Activated naive CD8-positive, alpha-beta T cell (primary cell): Measurements from ENCODE around the gene P3H1.
"Not testable (repeated sequence)": the region's sequence is repeated elsewhere in the genome, so short reads cannot be mapped to it uniquely, and the experiment has no call there.

Source experiments
- H3K27ac Mint-ChIP-seq: one replicate; pipeline ENCODE4 v1.8.0; 2021; ENCODE audit warnings: mixed read lengths
- H3K27me3 Mint-ChIP-seq: one replicate; pipeline ENCODE4 v1.8.0; 2021; ENCODE audit warnings: mixed read lengths
- H3K36me3 Mint-ChIP-seq: one replicate; pipeline ENCODE4 v1.8.0; 2021; ENCODE audit warnings: mixed read lengths
- H3K4me1 Mint-ChIP-seq: one replicate; pipeline ENCODE4 v1.8.0; 2021; ENCODE audit warnings: low read depth, mixed read lengths
- H3K4me3 Mint-ChIP-seq: one replicate; pipeline ENCODE4 v1.8.0; 2021; ENCODE audit warnings: mild to moderate bottlenecking, mixed read lengths
- H3K9me3 Mint-ChIP-seq: one replicate; pipeline ENCODE4 v1.8.0; 2021; ENCODE audit warnings: low read depth, mixed read lengths

The P3H1 gene, protein sequence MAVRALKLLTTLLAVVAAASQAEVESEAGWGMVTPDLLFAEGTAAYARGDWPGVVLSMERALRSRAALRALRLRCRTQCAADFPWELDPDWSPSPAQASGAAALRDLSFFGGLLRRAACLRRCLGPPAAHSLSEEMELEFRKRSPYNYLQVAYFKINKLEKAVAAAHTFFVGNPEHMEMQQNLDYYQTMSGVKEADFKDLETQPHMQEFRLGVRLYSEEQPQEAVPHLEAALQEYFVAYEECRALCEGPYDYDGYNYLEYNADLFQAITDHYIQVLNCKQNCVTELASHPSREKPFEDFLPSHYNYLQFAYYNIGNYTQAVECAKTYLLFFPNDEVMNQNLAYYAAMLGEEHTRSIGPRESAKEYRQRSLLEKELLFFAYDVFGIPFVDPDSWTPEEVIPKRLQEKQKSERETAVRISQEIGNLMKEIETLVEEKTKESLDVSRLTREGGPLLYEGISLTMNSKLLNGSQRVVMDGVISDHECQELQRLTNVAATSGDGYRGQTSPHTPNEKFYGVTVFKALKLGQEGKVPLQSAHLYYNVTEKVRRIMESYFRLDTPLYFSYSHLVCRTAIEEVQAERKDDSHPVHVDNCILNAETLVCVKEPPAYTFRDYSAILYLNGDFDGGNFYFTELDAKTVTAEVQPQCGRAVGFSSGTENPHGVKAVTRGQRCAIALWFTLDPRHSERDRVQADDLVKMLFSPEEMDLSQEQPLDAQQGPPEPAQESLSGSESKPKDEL

DNA sequence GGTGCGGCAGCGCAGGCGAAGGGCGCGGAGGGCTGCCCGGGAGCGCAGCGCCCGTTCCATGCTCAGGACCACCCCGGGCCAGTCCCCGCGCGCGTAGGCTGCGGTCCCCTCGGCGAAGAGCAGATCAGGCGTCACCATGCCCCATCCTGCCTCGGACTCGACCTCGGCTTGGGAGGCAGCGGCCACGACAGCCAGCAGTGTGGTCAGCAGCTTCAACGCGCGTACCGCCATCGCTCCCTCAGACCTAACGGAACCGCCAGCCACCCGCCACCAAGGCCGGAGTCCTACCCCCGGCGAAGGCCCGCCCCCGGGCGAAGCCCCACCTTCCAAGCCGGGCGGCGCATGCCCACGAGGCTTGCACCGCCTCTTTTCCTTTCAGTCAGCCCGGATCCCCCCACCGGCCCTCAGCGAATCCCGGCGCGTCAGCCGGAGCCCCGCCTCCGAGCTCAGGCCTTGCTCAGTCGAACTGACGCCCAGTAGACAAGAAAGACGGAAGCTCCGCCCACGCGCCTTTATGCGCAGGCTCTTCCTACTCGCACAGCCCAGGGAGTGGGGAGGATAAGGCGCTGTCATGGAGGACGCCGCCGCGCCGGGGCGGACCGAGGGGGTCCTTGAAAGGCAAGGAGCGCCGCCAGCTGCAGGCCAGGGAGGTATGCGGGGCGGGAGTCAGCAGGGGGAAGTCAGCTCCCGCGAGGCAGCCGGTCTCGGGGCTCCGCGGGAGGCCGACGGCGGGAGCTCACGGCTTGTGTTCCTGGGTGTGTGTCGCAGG is at the start of gene P3H1, which contains the start of gene C1orf50:
Gene P3H1, minus strand, starts transcription at position 288 of the 769 bp plus-strand sequence. Its CDS starts 57 bp downstream, at position 231.
Gene C1orf50, plus strand, starts transcription at position 509 of the 769 bp plus-strand sequence. Its CDS starts 63 bp downstream, at position 572.
- H3K36me3 Mint-ChIP-seq, result peaks cover 8% of the 10 kb centered on the region
- no peaks in the 10 kb centered on the region for H3K9me3 Mint-ChIP-seq
- peak within 1 kb of the TSS; percentile 93 for H3K27ac Mint-ChIP-seq
- no peak within 1 kb of the TSS for H3K4me3 Mint-ChIP-seq
- H3K27me3 Mint-ChIP-seq, result no peaks in the 10 kb centered on the region
- H3K4me1 Mint-ChIP-seq, result peaks cover 32% of the 10 kb centered on the region

DNA sequence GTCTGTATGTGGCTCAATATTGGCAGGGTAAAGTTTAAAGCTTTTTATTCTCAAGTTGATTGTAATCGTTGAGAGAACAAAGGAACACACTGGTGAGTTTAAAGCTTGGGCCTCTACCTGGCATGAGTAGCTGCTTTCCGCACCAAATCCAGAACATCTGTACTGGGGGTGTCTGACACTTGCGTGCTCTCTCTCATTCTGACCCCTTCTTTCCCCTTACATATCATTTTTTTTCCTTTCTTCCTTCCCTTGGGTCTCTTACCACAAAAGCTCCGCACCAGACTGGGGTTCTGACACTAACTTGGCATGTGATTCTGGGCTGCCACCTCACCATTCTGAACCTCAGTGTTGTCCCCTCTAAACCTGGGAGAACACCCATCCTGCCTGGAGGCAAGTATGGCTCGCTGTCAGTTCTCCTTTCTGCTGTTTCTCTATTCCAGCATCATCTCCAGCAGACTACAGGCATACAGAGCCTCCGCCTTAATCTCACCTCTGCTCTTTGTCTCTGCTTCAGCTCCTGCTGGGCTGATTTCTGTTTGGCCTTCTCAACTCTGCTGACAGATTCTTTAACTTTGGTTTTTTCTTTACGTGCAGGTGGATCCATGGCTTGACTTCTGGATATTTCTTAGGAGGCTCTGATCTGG is 49.2 kb upstream of the P3H1 start:
- Mint-ChIP-seq H3K27ac (peak overlapping the region; percentile 87), H3K4me3 (peak overlapping the region; percentile 89), H3K27me3 (no peaks in the 10 kb centered on the region), H3K4me1 (peaks cover 28% of the 10 kb centered on the region), H3K9me3 (no peaks in the 10 kb centered on the region), H3K36me3 (peaks cover 8% of the 10 kb centered on the region)

DNA sequence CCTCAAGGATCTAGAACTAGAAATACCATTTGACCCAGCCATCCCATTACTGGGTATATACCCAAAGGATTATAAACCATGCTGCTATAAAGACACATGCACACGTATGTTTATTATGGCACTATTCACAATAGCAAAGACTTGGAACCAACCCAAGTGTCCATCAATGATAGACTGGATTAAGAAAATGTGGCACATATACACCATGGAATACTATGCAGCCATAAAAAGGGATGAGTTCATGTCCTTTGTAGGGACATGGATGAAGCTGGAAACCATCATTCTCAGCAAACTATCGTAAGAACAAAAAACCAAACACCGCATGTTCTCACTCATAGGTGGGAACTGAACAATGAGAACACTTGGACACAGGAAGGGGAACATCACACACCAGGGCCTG is 48.0 kb upstream of the P3H1 start:
- H3K27ac Mint-ChIP-seq, H3K9me3 Mint-ChIP-seq, H3K27me3 Mint-ChIP-seq: not testable (repeated sequence)
- peak overlapping the region; percentile 32 for H3K4me3 Mint-ChIP-seq
- H3K36me3 Mint-ChIP-seq, result peaks cover 11% of the 10 kb centered on the region
- H3K4me1 Mint-ChIP-seq, result peaks cover 25% of the 10 kb centered on the region

DNA sequence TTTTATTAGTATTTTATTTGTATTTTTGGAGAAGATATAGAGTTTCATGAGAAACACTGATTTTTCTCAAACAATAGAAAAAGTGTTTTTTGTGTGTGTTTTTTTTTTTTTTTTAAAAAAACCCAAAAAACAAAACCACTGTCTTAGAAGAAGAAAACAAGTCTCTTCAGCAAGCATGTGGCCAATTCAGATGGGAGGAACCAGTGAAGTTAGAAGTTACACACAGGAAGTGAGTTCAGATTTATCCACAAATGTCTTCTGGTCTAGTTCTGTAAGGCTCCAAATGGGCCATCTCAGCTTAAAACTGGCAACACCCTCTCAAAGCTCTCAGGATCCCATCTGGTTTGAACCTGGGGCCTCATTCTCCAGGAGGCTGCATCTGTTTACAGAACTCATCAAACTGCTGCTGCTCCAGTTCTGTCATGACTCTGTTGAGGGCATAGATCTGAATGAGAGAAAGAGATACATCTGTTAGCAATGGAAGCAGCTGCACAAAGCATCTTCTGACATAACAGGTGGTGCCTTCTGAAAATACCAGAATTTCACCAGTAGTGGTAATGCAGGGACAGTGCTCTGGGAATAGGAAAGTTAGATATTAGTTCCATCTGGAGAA is 40.3 kb upstream of the P3H1 start:
- Mint-ChIP-seq H3K4me1 (peaks cover 8% of the 10 kb centered on the region), H3K9me3 (no peaks in the 10 kb centered on the region), H3K27ac (no peak overlapping the region), H3K4me3 (no peak overlapping the region), H3K27me3 (no peaks in the 10 kb centered on the region), H3K36me3 (peaks cover 13% of the 10 kb centered on the region)

DNA sequence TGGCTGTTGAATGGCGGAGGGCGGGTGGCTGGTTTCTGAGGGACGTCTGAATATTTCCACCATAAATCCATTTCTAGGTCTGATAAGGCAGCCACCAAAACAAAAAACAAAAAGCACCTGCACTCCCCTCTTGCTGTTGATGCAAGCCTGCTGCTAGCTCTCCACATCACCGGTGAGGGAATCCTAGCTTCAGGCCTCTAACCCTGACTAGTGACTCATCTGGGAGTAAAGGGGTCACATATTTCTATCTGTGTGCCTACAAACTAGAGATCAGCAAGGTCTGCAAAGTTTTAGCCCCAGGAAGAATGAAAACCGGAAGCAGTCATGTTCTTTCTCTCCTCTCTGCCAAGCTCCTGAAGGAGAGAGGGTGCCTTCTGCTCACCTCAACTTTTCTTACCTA is 39.8 kb upstream of the P3H1 start:
- Mint-ChIP-seq H3K27ac (no peak overlapping the region), H3K36me3 (peaks cover 13% of the 10 kb centered on the region), H3K27me3 (no peaks in the 10 kb centered on the region), H3K9me3 (no peaks in the 10 kb centered on the region), H3K4me3 (no peak overlapping the region), H3K4me1 (peaks cover 8% of the 10 kb centered on the region)

DNA sequence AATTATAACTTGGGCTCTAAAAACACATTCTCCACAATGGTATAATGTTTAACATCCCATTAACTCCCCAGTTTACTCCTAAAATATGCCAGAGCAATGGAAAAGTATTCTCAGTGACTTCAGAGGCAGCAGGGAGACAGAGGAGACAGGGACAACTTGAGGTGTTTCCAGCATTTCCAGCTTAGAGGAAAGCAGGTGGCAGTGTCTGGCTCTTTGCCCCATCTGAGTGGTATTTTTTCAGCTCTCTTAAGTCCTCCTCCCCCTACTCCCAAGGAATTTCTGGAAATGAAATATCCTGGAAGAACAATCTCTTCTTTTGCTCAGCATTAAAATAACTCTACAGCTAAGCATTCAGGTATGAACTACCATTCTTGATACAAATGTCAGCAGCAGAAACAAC is 39.3 kb upstream of the P3H1 start:
- Mint-ChIP-seq H3K4me1 (peaks cover 8% of the 10 kb centered on the region), H3K27me3 (no peaks in the 10 kb centered on the region), H3K9me3 (no peaks in the 10 kb centered on the region)

DNA sequence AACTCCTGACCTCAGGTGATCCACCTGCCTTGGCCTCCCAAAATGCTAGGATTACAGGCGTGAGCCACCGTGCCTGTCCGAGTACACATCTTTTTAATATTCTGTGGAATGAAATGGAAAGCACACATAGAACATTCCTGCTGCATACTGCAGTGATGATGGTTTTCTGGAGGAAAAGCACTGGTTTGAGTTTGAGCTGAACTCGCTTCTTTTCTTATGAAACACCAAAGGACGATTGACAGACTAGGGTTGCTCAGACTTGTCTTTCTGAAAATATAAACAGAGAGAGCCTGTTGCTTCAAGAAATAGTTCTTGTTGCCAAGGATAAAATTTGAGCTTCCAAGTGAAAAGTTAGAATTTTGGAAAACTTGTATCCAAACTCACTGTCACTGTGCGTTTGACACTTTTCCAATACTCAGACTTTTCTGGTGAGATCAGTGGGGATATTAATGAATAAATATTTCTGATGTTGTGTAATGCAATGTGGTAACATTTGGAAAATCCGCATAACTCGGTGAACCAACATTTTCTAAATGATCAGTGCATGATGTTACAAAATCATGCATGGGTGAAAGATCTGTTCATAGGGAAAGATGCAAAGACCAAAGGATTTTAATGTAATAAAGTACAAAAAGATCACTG is 35.1 kb upstream of the P3H1 start:
- Mint-ChIP-seq H3K27me3 (no peaks in the 10 kb centered on the region), H3K36me3 (peaks cover 5% of the 10 kb centered on the region), H3K4me3 (no peak overlapping the region), H3K4me1 (no peaks in the 10 kb centered on the region), H3K27ac (no peak overlapping the region), H3K9me3 (no peaks in the 10 kb centered on the region)

More for the DNA sequence above, 39.3 kb upstream of the P3H1 start:
- no peak overlapping the region for H3K27ac Mint-ChIP-seq
- H3K4me3 Mint-ChIP-seq, result no peak overlapping the region
- peaks cover 11% of the 10 kb centered on the region for H3K36me3 Mint-ChIP-seq

DNA sequence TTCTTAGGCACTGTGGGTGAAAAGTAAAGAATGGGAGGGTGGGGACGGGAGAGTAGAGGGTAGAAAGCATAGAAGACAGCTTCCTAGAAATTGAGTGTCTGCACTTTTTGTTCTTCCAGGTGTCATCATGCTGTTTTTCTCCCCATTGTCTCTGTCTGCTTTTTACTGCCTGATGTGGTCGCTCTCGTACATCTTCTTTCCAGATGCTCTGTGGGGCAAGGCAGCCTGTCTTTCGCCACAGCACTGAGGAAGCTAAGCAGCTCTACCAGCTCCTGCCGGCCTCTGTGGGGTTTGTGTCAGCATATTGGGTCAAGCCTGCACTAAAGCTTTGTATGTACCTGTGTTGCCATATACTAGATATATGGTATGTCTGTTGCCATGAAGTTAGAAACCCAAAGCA is 31.2 kb upstream of the P3H1 start:
- H3K4me3 Mint-ChIP-seq, result no peak overlapping the region
- no peaks in the 10 kb centered on the region for H3K4me1 Mint-ChIP-seq
- H3K27ac Mint-ChIP-seq, result no peak overlapping the region
- H3K27me3 Mint-ChIP-seq, result no peaks in the 10 kb centered on the region
- no peaks in the 10 kb centered on the region for H3K9me3 Mint-ChIP-seq
- H3K36me3 Mint-ChIP-seq, result no peaks in the 10 kb centered on the region

DNA sequence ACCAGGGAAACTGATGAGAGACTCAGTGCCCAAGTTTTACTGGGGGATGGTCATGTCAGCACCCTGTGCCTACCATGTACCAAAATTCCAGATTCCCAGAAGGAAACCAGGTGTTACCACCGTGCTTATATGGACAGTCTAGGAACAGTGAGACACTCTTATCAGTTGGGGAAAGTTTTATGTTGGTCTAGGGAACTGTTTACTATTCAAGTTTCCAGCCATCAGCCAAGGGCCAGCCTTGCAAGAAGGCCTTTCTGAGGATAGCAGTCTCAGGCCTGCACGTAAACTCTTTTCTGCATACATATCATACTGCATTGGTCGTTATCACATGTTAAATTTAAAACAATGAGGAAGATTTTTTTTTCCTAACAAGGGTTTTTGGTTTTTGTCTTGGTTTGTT is 30.6 kb upstream of the P3H1 start:
- H3K36me3 Mint-ChIP-seq, result no peaks in the 10 kb centered on the region
- no peak overlapping the region for H3K27ac Mint-ChIP-seq
- no peak overlapping the region for H3K4me3 Mint-ChIP-seq
- H3K27me3 Mint-ChIP-seq, result no peaks in the 10 kb centered on the region
- no peaks in the 10 kb centered on the region for H3K9me3 Mint-ChIP-seq
- no peaks in the 10 kb centered on the region for H3K4me1 Mint-ChIP-seq

DNA sequence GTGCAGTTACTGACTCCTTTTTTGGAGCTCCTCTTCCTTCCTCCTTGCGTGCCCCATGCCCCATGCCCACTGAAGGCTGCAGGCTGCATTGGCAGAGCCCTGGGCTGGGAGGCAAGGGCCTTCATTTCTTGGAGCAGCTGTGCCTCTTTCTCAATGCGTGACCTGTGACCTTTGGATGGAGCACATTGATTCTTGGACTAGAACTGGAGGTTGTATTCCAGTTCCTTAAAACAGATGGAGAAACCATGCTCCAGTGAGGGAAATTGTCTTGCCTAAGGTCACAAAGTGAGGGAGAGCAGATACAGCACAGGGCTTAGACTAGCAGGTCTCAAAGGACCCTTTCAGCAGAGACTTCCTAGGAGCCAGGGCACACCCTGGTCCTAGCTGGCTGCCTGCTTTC is 27.0 kb upstream of the P3H1 start:
- Mint-ChIP-seq H3K4me1 (no peaks in the 10 kb centered on the region), H3K9me3 (no peaks in the 10 kb centered on the region), H3K4me3 (no peak overlapping the region), H3K27me3 (no peaks in the 10 kb centered on the region), H3K27ac (no peak overlapping the region), H3K36me3 (no peaks in the 10 kb centered on the region)

DNA sequence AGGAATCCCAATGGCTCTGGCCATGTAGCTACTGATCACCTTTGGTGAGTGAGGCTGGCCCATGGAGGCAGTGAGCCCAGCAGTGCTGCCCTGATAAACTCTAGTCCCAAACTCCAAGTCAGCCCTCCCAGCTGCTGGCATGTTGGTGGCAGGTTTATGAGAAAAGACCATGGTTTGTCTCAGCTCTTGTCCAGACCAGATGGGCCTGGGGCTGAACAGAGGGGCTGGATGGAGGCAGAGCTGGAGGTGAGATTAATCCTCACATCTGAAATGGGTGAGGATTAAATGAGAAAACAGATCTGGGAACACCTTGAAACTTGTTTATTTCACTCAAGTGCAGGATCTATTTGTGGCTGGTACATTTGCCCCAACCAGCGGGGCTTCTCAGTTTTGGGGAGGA is 21.2 kb upstream of the P3H1 start:
- no peak overlapping the region for H3K4me3 Mint-ChIP-seq
- H3K27me3 Mint-ChIP-seq, result no peaks in the 10 kb centered on the region
- H3K9me3 Mint-ChIP-seq, result no peaks in the 10 kb centered on the region
- H3K4me1 Mint-ChIP-seq, result peaks cover 15% of the 10 kb centered on the region
- H3K27ac Mint-ChIP-seq, result no peak overlapping the region
- H3K36me3 Mint-ChIP-seq, result no peaks in the 10 kb centered on the region

DNA sequence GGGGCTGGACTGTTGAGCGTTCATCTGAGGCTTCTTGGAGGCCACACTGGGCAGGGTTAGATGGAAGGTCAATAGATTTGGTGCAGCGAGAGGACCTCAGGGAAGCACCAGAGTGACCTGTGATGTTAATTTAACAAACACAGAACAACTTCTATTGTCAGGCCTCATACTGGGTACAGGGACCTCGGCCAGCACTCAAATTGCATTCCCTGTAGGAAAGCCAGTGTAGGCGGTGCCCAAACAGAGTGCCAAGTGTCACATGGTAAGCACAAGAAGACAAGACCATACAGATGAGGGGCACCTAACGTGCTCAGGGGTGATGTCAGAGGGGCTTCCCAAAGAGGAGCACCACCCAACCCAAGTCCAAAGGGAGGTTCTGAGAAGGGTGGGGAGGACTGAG is 19.3 kb upstream of the P3H1 start:
- peaks cover 3% of the 10 kb centered on the region for H3K36me3 Mint-ChIP-seq
- H3K4me3 Mint-ChIP-seq, result peak overlapping the region; percentile 80
- H3K27me3 Mint-ChIP-seq, result no peaks in the 10 kb centered on the region
- H3K27ac Mint-ChIP-seq, result no peak overlapping the region
- H3K9me3 Mint-ChIP-seq, result no peaks in the 10 kb centered on the region
- H3K4me1 Mint-ChIP-seq, result peaks cover 15% of the 10 kb centered on the region

DNA sequence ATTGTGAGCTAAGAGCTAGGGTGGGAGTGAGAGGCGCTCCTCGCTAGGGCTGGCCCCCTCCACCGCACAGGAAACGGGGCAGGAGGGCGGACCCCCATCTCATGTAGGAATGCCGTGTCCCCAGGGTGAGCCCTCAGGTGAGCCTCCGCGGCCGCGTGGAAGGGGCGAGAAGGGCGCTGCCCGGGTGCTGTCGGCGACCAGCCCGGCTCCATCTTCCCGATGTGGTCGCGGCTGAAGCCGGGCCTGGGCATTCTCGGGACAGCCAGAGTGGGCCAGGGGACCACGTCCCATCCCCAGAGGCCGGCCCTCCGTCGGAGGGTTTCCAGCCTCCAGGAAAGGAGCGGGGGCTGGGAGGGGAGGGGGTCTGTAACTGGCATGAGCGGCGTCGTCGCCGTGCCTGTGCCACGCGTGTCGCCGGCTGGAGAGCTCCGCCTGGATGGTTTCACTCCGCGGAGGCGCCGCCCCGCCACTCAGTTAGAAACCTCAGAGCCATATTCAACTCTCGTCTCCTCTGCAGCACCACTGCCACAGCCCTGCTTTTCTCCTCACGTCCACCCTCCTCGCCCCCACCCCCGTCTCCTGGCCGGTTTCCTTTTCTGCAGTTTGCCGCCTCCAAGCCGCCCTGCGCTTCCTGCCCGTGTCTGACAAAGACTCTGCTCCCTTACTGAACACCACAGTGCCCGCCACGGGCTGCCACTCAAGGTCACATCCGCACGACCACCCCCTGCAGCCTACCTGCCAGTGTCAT is 18.3 kb upstream of the P3H1 start, which contains the start of gene TMEM269:
Gene TMEM269, plus strand, starts transcription at position 46 of the 748 bp plus-strand sequence. CDS start 4,903 bp downstream, outside the sequence.
- H3K4me1 Mint-ChIP-seq, result peaks cover 15% of the 10 kb centered on the region
- peaks cover 6% of the 10 kb centered on the region for H3K36me3 Mint-ChIP-seq
- no peaks in the 10 kb centered on the region for H3K27me3 Mint-ChIP-seq
- H3K9me3 Mint-ChIP-seq, result no peaks in the 10 kb centered on the region
- peak within 1 kb of the TSS; percentile 80 for H3K4me3 Mint-ChIP-seq
- peak within 1 kb of the TSS; percentile 34 for H3K27ac Mint-ChIP-seq
